GM18858 (cell line): ENCODE results near the gene HABP2.

ENCODE experiments used
- ATAC-seq: cut with Tn5 transposase; IDR thresholded peaks from one replicate; pipeline ENCODE4 v1.9.1; 2021; ENCODE audit not compliant: unreplicated experiment

Gene HABP2

DNA sequence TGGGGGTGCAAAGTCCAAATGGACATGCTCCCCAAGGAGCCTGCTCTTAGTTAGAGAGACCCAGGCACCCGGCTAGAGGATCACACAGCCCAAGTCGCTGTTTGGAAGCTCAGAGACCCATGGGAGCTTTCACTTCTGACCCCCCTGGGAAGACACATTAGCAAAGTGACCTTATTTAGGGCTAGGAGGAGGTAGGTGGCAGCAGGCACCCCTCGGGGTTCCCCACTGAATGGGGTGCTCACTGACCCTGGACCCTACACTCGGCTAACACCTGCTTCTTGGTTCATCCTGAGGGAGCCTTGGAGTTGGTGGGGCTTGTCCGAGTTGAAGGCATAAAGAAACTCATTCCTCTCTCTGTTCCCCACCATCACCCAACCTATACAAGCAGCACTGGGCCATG, 27.1 kb upstream of the HABP2 start:
- no peak for ATAC-seq

DNA sequence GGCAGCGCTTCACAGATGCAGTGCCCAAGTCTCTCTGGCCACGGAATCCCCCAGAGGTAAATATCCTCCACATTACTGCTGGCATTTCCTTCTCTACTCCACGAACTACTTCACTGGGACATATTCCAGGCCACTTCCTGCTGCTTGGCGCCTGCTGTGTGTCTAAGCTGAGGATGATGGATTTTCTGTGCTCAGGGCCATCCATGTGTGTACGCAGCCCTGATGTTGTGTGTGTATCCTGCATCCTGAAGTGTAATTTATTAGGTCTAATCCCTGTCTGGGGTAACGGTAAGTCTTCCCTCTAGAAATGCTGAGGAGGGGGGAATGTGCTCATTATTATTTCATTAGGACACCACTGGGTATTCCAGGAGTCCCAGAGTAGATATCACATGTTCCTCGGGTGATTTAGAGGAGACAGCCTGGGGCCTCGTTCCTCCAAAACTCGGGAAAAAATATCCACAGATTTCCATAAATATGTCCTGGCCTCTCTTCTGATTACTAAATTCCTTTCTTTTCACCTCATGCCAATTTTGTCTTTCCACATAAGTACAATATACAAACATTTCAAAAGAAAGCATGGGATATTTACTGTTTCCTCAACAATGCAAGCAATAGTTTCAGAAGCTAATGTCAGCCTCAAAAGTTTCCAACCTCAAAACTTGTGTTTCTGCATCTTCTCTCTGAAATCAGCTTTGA, 25.5 kb upstream of the HABP2 start:
- ATAC-seq = no peak

DNA sequence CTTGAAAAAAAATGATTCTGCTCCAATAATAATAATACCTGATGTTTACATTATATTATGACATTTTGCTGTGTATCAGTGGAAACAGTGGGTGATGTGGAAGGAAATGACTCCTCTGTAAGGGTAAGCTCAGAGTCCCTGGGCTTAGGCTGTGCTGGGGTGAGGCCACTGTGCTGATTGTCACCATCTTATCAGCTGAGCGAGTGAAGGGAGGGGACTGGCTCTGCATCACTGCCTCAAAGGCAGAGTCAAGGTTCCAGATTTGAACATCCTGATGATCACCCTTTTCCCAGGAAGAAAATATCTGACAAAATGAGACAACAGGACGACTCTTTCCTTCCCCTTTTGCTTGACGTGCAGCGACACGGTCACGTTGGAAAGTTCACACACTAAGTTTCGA, 24.0 kb upstream of the HABP2 start:
- ATAC-seq = no peak

DNA sequence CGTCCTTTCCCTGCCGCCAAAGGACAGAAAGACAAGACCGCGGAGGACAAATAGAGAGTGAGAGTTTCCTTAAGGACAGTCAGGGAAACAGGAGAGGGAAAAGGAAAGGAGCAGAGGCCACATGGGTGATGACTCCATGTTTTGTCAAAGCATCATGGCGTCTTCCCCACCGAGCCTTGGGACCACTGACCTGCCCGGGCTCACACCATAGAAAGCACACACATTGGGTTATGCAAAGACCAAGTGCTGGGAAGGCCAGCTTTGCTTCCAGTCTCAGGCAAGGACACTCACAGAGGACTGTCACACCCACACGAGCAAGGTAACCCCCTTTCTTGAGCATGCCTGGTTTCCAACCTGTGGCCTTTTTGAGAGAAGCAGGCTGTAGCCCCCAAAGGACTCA, 23.3 kb upstream of the HABP2 start:
- no peak for ATAC-seq

DNA sequence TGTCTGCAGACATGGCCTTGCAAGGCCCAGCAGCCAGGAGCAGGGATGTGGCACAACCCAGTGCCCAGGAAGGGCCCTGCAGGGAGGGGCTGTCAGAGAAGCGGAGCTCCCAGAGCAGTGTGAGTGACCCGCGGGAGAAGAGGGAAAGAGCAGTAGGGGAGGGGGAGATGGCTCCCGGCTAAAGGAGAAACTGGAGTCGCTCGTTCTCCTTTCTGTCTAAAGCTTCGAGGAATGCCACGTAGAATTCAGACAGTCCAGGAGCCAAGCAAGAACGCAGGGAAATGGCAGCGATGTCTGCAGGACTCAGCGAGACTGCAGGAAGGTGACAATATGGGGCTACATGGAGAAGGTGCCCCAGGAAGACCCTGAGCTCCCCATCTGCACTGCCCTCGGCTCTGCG, 22.4 kb upstream of the HABP2 start:
- ATAC-seq = no peak

DNA sequence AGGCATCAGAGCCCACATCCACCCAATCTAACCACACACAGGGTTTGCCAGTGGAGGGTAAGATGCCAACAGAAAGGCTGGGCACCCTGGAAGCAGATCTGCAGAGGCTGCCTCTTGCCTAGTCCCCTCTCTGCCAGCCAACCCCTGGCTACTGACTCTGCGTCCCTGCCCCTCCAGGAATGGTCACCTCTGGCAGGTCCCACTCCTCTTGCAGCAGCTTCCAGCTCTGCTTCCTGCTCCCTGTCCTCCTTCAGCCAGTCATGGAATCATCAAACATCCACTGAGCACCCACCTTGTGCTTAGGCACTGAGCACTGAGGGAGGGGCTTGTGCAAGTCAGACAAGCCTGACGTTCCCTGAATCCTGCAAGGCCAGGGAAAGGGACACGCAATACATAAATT, 20.1 kb upstream of the HABP2 start:
- ATAC-seq = no peak

DNA sequence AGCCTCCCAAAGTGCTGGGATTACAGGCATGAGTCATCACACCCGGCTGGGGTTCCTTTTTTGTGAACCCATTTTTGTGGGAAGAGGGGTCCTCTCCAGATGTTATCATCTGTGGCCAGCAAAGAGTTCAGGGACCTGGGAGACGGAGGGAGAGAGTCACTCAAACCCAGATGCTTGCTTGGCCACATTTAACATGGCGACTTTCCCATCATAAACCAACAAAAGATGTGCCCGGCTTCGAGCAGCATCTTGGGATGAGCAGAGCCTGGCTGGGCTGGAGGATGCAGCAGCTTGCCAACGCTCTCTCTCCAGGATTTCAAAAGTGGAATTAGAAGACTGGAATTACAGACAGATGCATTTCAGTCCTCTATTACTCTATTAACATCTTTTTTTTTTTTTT, 19.1 kb upstream of the HABP2 start:
- ATAC-seq = no peak

DNA sequence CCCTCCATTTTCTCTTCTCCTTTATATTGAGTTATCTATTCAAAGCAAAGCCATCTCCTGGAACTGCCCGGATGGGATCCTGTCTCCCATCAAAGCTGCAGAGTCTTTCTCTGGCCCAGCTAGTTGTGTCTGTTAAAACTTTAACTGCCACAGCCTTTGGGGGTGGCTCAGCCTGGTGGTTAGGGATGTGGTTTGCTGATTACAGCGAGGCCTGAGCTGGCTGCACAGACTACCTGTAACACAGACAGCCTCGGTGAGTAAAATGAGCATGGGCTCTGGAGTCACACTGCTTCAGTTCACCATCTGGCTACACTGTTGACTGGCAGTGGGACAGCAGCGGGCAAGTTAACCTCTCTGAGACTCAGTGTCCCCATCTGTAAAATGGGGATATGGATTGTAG, 18.4 kb upstream of the HABP2 start:
- ATAC-seq = no peak

DNA sequence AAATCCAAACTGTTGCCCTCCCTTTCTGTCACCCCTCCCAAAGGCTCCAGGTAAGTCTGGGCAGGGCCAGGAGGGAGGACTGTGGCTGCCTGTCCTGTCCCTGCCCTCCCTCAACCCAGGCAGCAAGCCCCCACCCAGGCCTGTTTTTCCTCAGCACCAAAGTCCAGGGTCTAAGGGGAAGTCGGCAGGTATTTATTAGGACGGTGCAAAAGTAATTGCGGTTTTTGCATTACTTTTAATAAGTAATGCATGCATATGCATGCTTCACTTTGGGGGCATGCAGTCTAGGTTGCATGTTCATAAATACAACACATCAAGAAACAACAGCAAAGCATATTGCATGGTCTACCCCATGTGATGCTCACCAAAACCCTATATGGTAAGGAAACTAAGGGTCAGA, 15.2 kb upstream of the HABP2 start:
- no peak for ATAC-seq

DNA sequence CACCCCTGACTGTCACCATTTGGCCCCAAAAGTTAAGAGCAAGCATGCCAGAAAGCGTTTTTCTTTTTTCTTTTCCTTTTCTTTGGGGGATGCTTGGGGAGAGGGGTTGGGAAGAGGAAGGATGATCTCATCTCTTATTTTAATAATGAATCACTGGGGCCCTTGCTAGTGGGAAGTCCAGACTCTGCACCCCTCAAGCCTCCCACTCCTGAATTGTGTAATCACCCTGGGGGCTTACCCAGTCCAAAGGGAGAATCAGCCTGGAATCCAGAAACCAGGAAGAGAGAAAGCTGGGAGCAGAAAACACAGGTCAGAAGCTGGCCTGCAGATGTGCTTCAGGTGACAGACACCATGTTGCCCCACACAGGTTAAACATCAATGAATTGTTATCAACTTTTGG, 14.7 kb upstream of the HABP2 start:
- no peak for ATAC-seq

DNA sequence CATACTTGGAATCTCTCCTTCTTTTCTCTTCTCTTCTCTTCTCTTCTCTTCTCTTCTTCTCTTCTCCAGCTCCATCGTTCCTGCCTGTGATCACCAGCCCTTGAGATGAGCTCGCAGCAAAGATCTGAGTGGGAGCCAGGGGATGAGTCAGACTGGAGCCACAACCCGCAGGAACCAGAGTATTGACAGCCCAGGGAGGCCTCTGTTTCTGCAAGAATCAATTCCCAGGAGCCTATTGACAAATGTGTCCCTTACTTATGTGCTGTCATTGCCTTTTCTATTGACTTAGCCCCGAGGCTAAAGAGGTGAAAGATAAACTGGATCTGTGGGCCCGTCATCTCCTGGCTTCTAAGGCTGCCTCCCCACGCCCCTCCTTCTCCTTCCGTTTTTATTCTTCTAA, 13.1 kb upstream of the HABP2 start:
- no peak for ATAC-seq

DNA sequence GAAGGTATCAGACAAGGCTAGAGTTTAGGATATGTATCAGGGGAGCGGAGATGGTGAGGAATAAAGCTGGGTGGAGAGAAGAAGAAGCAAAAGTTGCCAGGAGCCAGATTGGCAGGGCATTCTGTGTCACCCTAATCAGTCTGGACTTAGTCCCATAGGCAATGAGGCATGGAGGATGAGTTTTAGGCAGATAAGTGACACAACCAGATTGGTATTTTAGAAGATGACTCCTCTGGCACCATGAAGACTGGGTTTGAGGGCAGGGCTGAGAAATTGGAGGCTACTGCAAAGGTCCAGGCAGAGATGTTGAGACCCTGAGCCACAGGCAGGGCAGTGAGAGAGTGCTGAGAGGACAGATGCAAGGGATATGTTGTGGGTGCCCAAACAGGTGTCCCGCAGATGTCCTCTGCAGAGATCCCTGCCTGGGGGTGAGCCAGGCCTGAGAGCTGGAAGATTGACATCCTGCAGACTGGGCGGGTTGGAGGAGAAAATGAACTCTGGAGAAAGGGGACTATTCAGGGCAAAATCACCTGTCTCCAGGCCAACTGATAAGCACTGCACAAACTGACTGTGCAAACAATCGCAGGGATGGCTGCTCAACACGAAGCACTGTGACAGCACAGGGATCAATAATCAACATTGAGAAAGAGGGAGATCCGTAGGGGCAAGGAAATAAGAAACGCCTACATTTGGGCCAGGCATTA, 11.9 kb upstream of the HABP2 start:
- no peak for ATAC-seq

DNA sequence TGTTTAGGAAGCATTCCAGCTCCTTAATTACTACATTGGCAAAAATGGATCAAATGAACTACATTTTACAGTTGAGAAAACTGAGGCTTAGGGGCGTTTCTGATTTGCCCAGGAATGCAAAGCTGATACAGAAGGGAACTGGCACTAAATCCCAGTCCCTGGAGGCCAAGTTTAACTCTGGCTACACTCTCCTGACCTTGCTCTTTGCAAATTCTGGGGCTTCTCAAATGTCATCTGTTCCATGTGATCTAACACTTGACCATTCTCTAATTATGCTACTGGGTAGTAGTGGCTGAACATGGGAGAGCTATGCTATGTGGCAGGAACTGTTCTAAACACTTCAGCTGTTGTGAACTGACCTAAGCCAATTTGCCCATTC, 11.3 kb upstream of the HABP2 start:
- ATAC-seq = no peak

DNA sequence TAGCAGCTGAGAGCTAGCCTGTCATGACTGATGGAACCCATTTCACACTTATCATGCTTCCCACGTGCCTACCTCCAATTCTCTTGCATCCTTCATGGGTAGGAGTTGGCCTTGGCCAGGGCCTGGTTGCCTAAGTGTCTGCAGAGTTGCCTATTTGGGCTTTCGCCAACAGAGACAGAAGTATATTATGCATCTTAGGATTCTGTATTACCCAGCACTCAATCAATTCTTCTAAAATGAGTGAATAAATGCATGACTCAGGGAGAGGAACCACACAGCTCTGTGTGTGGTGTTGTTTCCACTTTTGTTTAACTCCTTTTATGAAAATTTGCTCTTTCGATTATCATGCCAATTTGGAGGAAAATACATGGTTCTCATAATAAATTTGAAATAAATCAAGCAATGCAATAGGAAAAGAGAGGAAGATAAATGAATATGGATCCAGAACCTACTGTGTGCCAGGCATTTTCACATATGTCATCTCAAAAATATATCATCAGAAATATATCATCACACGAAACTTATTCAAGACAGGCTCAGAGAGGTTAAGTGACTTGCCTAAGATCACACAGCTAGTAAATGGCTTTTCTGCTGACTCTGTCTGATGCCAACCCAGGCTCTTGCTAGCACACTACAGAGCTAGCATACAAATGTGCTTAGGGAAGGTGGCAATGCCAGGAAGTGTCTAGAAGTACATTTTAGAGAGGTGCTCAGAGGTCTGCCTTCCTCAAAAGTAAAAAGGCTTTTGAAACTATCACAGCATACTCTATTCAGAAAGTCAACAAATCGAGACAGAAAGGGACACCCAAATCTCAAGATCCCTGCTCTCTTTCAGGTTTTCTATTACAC, 9.5 kb upstream of the HABP2 start:
- ATAC-seq = no peak

DNA sequence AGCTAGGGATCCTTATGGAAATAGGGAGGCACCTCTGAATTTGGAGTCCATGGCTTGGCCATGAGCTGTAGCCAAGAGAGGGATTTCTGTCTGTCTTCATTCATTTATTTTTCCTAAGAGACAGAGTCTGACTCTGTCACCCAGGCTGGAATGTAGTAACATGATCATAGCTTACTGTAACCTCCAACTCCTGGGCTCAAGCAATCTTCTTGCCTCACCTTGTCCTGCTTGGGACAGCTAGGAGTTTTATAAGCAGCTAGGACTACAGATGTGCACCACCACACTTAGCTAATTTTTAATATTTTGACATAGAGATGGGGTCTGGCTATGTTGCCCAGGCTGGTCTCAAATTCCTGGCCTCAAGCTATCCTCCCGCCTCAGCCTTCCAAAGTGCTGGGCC, 8.5 kb upstream of the HABP2 start:
- ATAC-seq = no peak

DNA sequence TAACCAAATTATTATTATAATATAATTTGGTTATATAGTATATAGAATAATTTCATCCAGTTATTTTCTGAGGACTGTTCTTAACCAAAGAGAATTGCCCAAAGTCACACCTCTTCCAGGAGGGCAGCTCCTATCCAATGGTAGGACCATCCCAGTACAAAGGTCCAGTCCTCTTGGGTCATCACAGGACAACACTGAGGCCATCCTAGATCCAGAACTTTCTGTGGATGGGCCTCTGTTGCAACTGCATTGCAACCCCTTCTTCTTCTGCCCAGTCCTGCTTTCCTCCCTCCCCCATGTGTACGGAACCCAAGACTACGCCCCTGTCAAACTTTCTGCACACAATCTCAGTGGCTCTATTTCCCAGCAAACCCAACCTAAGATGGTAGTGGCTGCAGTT, 5.4 kb upstream of the HABP2 start:
- ATAC-seq = no peak

DNA sequence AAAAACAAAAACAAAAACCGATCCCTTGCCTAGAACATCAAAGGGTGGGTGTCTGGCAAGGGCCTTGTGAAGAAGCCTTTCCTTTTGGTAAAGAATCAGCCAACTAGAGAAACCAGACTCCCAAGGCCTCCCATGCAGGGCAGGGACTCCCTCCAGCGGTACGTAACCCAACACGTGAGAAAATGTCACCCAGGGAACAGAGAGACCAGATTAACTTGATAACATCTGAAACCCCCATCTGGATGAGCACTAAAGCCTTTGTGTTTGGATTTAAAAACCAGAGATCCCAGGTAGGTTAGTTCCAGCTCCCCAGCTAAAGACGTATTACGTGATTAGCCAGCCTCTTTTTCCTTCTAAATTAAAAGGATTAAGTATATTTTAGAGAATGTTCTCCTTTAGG, 3.0 kb upstream of the HABP2 start:
- no peak for ATAC-seq

DNA sequence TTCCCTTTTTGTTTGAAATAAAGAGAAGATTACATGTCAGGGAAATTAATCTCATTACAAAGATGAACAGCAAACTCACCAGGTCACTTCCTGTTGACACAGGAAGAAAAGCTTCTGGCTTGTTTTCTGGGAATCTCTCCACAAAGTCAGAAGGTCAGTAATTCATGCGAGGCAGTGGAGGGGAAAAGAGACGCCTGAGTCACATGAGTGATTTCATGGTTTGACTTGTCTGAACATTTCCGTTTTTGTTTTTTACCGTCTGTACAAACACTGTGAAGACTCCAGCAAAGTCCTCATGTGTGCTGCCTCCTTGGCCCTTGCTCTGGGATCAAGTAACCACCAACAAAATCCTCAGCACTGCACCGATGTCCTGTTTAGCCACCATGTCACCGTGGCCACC, 2.5 kb upstream of the HABP2 start:
- no peak for ATAC-seq

DNA sequence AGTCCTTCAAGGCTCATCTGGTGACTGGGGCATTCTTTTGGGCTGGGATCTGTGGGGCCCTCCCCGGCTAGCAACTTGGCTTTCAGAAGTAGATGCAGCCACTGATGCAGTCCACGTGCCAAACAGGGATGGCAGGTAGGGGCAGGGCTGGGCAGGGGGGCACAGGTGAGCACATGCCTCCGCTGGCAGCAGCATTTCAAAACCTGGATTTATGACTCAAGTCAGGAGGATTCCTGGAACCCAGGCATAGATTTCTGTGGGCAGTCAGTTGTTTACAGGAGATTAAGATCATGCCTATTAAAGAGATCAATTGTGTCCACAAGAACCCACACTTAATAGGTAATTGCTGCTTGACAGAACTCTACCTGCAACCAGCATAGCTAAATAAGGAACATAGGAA, 839 bp upstream of the HABP2 start:
- no peak for ATAC-seq

DNA sequence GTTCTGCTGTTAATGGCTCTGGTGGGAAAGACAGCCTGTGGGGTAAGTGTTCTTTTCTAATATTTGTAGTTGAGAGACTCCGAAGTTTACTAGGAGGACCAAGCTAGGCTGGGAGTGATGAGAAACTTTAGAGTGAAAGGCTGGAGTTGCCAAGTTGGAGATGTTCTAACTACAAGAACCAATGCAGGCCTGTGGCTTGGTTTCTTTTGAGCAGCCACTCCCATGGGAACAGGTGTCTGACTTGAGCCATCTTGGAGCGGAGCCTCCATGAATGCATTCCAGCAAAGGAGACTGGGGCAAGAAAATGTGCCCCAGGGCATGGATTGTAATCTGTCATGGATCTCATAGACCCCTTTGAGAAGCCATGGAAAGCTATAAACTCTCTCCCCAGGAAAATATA, 296 bp downstream of the HABP2 start:
- ATAC-seq = no peak

DNA sequence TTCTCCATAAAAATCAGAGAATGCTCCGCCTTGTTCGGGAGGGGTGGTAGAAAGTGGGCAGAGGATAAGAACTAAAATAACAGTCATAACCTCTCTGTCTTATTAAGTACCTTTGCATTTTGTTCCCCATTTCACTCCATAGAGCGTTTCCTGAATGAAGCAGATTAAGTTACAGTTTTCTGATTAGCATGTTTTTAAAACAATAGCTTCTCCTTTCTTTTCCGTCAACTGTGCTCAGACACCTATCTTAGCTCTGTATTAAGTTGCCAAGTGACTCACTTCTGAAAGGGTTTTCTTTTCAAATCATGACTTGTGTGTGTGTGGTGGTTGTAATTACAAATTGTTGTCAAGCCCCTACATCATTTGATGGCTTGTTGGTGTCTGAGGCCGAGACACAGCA, 1.4 kb downstream of the HABP2 start:
- no peak for ATAC-seq

DNA sequence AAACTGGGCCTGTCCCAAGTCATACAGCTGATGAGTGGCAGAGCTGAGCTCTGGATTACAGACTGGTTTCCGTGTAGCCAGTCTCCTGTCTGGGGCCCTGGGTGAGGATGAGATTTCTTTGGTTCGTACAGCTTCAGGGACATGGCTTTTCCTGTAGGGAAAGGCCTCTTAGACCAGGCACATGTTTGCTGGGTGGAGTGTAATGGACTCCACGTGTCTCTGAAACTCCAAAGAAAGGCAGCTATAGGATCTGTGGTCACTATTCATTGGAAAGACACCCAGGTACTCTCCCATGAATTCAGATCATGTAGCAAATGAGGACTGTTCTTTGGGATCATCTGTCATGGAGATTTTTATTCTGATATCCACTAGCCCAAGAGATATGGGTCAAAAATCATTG, 2.4 kb downstream of the HABP2 start:
- no peak for ATAC-seq
